HL-60 (cell line): ENCODE results near the gene MOGAT1.

ENCODE experiments used
- DNase-seq, 2 experiments: peaks; one replicate each; pipeline ENCODE4 v3.0.0-alpha.2; 2010 to 2020; ENCODE audit warnings: low read depth in 1 of 2, low spot score in 1 of 2
- H3K27ac ChIP-seq: fragments of 250-450 bp; sonication (Bioruptor Pico); replicated peaks from 2 replicates; pipeline ENCODE4 v1.5.1; 2020; ENCODE audit warnings: mild to moderate bottlenecking, moderate library complexity
- H3K27me3 ChIP-seq: fragments of 250-450 bp; sonication (Bioruptor Pico); 2 replicates; pipeline ENCODE4 v1.5.1; 2021; ENCODE audit warnings: mild to moderate bottlenecking, moderate library complexity; ENCODE audit not compliant: insufficient read depth, poor library complexity, severe bottlenecking
- H3K4me3 ChIP-seq: replicated peaks from 2 replicates; pipeline ENCODE4 v1.5.1; 2011; ENCODE audit warnings: mild to moderate bottlenecking, control low read depth, low read length; ENCODE audit not compliant: insufficient read depth
- GABPA ChIP-seq: IDR thresholded peaks from 2 replicates; pipeline ENCODE4 v1.6.1; 2012; ENCODE audit warnings: low read depth
- POLR2AphosphoS5 ChIP-seq: IDR thresholded peaks from 2 replicates; pipeline ENCODE4 v1.6.1; 2012; ENCODE audit warnings: low read depth
- SPI1 ChIP-seq: IDR thresholded peaks from 2 replicates; pipeline ENCODE4 v1.6.1; 2012; ENCODE audit warnings: low read depth, mild to moderate bottlenecking, borderline replicate concordance
- TF ChIP-seq, protein P1 (sequence below): IDR thresholded peaks from 2 replicates; pipeline ENCODE4 v1.6.1; 2012; ENCODE audit warnings: low read depth; ENCODE audit not compliant: insufficient replicate concordance
- TF ChIP-seq, protein P2 (sequence below): IDR thresholded peaks from one replicate; pipeline ENCODE4 v1.5.1; 2011; ENCODE audit warnings: low read length, control low read depth, inconsistent platforms; ENCODE audit not compliant: insufficient read depth

MOGAT1 gene

DNA sequence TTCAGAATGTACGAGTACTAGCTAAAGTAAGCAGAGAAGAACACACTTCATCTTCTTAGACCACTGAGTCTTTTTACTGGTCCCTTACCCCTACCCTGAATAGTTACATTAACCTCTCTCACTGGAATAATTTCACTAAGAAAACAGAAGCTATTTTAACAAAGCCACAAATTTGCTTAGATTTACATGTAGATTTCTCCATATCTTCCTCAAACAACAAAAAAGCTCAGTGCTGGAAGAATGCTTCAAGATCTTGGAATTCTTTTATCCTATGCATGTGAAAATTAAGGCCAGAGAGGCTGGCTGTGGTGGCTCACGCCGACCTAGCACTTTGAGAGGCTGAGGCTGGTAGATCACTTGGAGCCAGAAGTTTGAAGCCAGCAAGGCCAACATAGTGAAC is 35.2 kb downstream of the MOGAT1 start:
- no peak overlapping the region for H3K4me3 ChIP-seq
- H3K27me3 ChIP-seq: no peaks in the 10 kb centered on the region
- no peak for TF ChIP-seq SPI1
- TF ChIP-seq, protein P1, sequence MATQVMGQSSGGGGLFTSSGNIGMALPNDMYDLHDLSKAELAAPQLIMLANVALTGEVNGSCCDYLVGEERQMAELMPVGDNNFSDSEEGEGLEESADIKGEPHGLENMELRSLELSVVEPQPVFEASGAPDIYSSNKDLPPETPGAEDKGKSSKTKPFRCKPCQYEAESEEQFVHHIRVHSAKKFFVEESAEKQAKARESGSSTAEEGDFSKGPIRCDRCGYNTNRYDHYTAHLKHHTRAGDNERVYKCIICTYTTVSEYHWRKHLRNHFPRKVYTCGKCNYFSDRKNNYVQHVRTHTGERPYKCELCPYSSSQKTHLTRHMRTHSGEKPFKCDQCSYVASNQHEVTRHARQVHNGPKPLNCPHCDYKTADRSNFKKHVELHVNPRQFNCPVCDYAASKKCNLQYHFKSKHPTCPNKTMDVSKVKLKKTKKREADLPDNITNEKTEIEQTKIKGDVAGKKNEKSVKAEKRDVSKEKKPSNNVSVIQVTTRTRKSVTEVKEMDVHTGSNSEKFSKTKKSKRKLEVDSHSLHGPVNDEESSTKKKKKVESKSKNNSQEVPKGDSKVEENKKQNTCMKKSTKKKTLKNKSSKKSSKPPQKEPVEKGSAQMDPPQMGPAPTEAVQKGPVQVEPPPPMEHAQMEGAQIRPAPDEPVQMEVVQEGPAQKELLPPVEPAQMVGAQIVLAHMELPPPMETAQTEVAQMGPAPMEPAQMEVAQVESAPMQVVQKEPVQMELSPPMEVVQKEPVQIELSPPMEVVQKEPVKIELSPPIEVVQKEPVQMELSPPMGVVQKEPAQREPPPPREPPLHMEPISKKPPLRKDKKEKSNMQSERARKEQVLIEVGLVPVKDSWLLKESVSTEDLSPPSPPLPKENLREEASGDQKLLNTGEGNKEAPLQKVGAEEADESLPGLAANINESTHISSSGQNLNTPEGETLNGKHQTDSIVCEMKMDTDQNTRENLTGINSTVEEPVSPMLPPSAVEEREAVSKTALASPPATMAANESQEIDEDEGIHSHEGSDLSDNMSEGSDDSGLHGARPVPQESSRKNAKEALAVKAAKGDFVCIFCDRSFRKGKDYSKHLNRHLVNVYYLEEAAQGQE: no peak
- no peak for TF ChIP-seq POLR2AphosphoS5
- no peak for TF ChIP-seq GABPA
- TF ChIP-seq, protein P2, sequence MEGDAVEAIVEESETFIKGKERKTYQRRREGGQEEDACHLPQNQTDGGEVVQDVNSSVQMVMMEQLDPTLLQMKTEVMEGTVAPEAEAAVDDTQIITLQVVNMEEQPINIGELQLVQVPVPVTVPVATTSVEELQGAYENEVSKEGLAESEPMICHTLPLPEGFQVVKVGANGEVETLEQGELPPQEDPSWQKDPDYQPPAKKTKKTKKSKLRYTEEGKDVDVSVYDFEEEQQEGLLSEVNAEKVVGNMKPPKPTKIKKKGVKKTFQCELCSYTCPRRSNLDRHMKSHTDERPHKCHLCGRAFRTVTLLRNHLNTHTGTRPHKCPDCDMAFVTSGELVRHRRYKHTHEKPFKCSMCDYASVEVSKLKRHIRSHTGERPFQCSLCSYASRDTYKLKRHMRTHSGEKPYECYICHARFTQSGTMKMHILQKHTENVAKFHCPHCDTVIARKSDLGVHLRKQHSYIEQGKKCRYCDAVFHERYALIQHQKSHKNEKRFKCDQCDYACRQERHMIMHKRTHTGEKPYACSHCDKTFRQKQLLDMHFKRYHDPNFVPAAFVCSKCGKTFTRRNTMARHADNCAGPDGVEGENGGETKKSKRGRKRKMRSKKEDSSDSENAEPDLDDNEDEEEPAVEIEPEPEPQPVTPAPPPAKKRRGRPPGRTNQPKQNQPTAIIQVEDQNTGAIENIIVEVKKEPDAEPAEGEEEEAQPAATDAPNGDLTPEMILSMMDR: no peak
- no peak overlapping the region for H3K27ac ChIP-seq
- DNase-seq: no peak

DNA sequence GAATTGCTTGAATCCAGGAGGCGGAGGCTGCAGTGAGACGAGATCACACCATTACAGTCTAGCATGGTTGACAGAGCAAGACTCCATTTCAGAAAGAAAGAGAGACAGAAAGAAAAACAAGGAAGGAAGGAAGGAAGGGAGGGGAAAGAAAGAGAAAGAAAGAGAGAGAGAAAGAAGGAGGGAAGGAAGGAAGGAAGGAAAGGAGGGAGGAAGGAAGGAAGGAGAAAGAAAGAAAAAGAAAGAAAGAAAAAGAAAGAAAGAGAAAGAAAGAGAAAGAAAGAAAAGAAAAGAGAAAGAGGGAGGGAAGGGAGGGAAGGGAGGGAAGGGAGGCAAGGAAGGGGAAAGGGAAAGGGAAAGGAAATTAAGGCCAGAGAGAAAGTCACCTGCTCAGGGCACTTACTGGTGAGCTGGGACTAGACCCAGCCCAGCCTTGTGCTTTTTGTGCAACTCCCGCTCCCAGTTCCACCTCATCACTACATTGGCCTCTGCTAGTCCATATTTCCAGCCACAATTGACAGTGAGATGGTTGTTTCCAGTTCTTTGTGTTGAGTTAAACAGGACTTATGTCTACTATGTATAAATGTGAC is 35.7 kb downstream of the MOGAT1 start:
- no peak for DNase-seq
- Histone ChIP-seq H3K27me3 (no peaks in the 10 kb centered on the region), H3K27ac (no peak overlapping the region; the same call in 1 of the 2 replicates), H3K4me3 (no peak overlapping the region)
- TF ChIP-seq, protein P2: no peak
- TF ChIP-seq SPI1 (no peak), GABPA (no peak), POLR2AphosphoS5 (no peak)
- TF ChIP-seq, protein P1: no peak

DNA sequence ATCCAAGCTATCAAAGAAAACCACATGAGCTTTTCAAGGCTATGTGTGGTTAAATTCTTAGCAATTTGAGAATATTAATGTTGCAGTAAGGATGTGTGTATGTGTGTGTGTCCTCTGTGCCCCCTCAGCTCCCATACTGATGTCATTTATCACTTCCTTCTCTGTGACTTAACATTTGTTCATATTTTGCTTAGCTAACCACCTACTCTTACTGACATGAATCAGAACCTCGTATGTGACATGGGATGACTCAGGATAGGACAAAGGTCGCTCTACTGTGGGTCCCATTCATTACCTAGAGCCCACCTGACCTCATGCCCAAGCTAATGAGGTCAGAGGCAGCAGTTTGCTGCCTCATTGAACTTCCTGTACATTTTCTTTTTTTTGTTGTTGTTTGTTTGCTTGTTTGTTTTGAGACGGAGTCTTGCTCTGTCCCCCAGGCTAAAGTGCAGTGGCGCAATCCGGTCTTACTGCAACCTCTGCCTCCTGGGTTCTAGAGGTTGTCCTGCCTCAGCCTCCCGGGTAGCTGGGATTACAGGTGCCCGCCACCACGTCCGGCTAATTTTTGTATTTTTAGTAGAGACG is 36.3 kb downstream of the MOGAT1 start:
- no peak overlapping the region; the same call in 1 of the 2 replicates for H3K27ac ChIP-seq
- no peaks in the 10 kb centered on the region for H3K27me3 ChIP-seq
- no peak for DNase-seq
- H3K4me3 ChIP-seq: no peak overlapping the region
- TF ChIP-seq SPI1: no peak
- no peak for TF ChIP-seq POLR2AphosphoS5
- no peak for TF ChIP-seq GABPA
- TF ChIP-seq, protein P1: no peak
- TF ChIP-seq, protein P2: no peak
